ENCODE measurements around the gene ANKK1. TPM values are rescaled to one million over a fixed set of nuclear protein-coding genes. Genes with fewer than 3 reads are reported as not detected.

ANKK1 gene
- total RNA-seq, 1 donor from 2014 or later, result 1.5 TPM

DNA sequence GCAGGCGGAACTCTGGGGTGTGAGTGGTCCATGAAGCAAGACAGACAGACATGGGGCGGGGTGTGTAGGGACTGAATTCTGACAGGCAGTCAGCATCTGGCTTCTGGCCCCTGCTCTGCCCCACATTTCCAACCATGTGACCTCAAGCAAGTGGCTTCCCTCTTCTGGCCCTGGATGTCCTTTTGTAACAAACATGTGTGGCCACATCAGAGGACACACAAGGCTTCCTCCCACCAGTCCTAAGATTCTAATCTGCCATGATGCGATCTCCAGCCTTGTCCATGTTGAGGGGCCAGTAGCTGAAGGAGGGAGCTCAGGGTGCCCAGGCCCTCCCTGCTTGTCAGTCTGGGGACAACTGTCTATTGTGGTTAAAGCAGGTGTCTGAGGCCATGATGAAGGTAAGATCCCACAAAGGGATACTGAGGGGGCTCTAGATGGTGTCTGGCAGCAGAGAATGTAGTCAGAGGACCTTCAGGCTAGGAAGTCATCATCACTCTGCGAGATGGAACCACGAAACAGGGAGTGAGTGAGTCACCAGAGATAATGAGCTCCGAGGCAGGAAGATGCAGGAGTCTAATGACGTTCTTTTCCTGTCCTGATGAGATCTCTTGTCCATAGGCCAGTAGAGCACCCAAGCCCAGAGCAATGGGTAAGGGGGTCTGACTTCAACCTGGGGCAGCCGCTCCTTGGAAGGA, 60.2 kb downstream of the ANKK1 start:
- Histone ChIP-seq H3K36me3 (no peaks in the 10 kb centered on the region), H3K4me1 (no peaks in the 10 kb centered on the region), H3K9me3 (no peaks in the 10 kb centered on the region), H3K27ac (no peak overlapping the region), H3K27me3 (no peaks in the 10 kb centered on the region), H3K4me3 (no peak overlapping the region)
- TF ChIP-seq POLR2A (IDR thresholded peaks at IDR 0.05), result no peak
- TF ChIP-seq POLR2AphosphoS5 (IDR thresholded peaks at IDR 0.05; ENCODE audit: insufficient read depth in 1 of 2, low read depth in 1 of 2), result no peak
- TF ChIP-seq, protein P1, sequence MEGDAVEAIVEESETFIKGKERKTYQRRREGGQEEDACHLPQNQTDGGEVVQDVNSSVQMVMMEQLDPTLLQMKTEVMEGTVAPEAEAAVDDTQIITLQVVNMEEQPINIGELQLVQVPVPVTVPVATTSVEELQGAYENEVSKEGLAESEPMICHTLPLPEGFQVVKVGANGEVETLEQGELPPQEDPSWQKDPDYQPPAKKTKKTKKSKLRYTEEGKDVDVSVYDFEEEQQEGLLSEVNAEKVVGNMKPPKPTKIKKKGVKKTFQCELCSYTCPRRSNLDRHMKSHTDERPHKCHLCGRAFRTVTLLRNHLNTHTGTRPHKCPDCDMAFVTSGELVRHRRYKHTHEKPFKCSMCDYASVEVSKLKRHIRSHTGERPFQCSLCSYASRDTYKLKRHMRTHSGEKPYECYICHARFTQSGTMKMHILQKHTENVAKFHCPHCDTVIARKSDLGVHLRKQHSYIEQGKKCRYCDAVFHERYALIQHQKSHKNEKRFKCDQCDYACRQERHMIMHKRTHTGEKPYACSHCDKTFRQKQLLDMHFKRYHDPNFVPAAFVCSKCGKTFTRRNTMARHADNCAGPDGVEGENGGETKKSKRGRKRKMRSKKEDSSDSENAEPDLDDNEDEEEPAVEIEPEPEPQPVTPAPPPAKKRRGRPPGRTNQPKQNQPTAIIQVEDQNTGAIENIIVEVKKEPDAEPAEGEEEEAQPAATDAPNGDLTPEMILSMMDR (IDR thresholded peaks at IDR 0.05), result no peak
- intact Hi-C loops (cut with DNase I), result no loop called here
- DNase-seq (ENCODE audit: extremely low spot score in 2 of 2), result no peak

DNA sequence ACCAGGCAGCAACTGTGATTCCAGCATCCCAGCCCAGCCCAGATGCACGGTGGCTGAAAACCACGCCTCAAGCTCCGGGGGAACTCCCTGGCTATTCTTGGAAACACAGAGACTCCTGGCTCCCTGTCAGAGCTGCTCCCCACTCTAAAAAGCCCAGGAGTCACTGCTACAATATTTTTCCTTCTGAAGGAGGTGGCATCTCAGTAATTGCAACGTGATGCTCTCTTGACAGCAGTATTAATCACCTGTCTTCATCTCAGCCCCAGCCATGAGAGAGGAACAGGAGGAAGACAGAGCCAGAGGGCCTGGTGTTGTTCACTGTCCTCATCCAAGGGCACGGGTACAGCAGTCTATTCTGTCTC, 60.7 kb downstream of the ANKK1 start:
- Histone ChIP-seq H3K27me3 (no peaks in the 10 kb centered on the region), H3K4me1 (no peaks in the 10 kb centered on the region), H3K4me3 (no peak overlapping the region), H3K36me3 (no peaks in the 10 kb centered on the region), H3K9me3 (no peaks in the 10 kb centered on the region), H3K27ac (no peak overlapping the region)
- TF ChIP-seq POLR2A (IDR thresholded peaks at IDR 0.05) (no peak), POLR2AphosphoS5 (IDR thresholded peaks at IDR 0.05; ENCODE audit: insufficient read depth in 1 of 2, low read depth in 1 of 2) (no peak)
- TF ChIP-seq, protein P1 (IDR thresholded peaks at IDR 0.05), result no peak
- intact Hi-C loops (cut with DNase I), result no loop called here
- no peak for DNase-seq (ENCODE audit: extremely low spot score in 2 of 2)

DNA sequence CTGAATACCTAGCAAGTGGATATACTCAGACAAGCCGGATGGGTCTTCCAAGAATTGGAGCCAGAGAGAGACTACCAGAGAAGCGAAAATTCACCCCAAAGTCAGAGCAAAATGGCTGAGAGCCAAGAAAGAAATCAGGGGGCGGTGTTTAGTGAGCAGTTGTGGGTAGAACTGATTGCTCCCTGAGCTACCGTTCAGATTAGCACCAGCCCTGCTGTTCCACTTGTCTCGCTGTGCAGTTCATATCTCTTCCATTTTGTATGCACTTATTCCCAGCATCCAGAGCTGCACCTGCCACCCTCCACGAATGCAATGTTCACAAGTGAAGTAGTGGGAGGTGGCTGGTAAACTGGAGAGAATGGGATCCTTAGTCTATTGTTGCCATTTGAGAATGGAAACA, 62.2 kb downstream of the ANKK1 start:
- H3K36me3 ChIP-seq, result no peaks in the 10 kb centered on the region
- TF ChIP-seq POLR2A (IDR thresholded peaks at IDR 0.05) (no peak), POLR2AphosphoS5 (IDR thresholded peaks at IDR 0.05; ENCODE audit: insufficient read depth in 1 of 2, low read depth in 1 of 2) (no peak)
- TF ChIP-seq, protein P1 (IDR thresholded peaks at IDR 0.05), result no peak
- intact Hi-C loops (cut with DNase I), result no loop called here

More for the DNA sequence above, 62.2 kb downstream of the ANKK1 start:
- Histone ChIP-seq H3K27ac (no peak overlapping the region), H3K27me3 (no peaks in the 10 kb centered on the region), H3K9me3 (no peaks in the 10 kb centered on the region), H3K4me3 (no peak overlapping the region), H3K4me1 (no peaks in the 10 kb centered on the region)
- DNase-seq (ENCODE audit: extremely low spot score in 2 of 2), result no peak

Small RNA genes within 50 kb of the gene (microRNA-seq; reads per million reads assigned to microRNA genes)
- gene MIR4301 (ENCODE audit: borderline number of aligned reads, borderline replicate concordance), result not detected

Small RNA genes within 50 kb of the gene (small RNA-seq; reads per million reads assigned to genes)
- not detected for gene MIR4301

Other genes with a start within 250 kb of the ANKK1 start
- 20.4 TPM for gene TTC12, start 73.2 kb upstream of the ANKK1 start, total RNA-seq
- 0.49 TPM for gene DRD2, start 87.6 kb downstream of the ANKK1 start, total RNA-seq

Data from vagina (tissue), 2 donors.